Measurements from ENCODE around the gene ADPRM. TPM values are rescaled to one million over a fixed set of nuclear protein-coding genes. Genes with fewer than 3 reads are reported as not detected.

ADPRM gene
- polyA plus RNA-seq, 1 of the 3 experiments (the other 2 are of a cell fraction): 7.6 TPM

- H3F3A ChIP-seq (replicated peaks; ENCODE audit: insufficient read depth): no peaks in the 10 kb centered on the region
- CTCF ChIA-PET: interaction anchor here (0.8 to 5.0 kb wide), 6 partner anchors 9 to 93 kb away, joined by 3 to 21 read pairs (median 4); no protein-coding TSS in a partner anchor
- WGBS (ENCODE audit: low lambda C conversion rate): 10% methylated on average over 2 of the region's 2 CpGs
- H3K4me2 ChIP-seq: no peak overlapping the region
- H3K9ac ChIP-seq: no peak overlapping the region
- no peaks in the 10 kb centered on the region for H3K9me2 ChIP-seq
- POLR2A ChIA-PET: no interaction called here
- H3K9me3 ChIP-seq: no peaks in the 10 kb centered on the region
- no peaks in the 10 kb centered on the region for H3K27me3 ChIP-seq (ENCODE audit: insufficient read depth)
- no peak overlapping the region for H3K4me3 ChIP-seq (ENCODE audit: low read depth in 2 of 2, low read length in 1 of 2)
- DNase-seq: peak; percentile 65
- H4K20me1 ChIP-seq (ENCODE audit: insufficient read depth): no peaks in the 10 kb centered on the region
- H3K36me3 ChIP-seq (replicated peaks in 1 of 2; ENCODE audit: control insufficient read depth in 1 of 2, insufficient read depth in 2 of 2, low read length in 1 of 2): no peaks in the 10 kb centered on the region
- H3K27ac ChIP-seq (ENCODE audit: low read depth in 2 of 2, low read length in 1 of 2): no peak overlapping the region
- no peak overlapping the region for H2AFZ ChIP-seq (ENCODE audit: low read depth)
- TF ChIP-seq RAD21 (IDR thresholded peaks at IDR 0.05; ENCODE audit: low read length) (peak; percentile 44), TAF1 (IDR thresholded peaks at IDR 0.05; ENCODE audit: borderline replicate concordance, low read depth, low read length) (no peak), SMC3 (IDR thresholded peaks at IDR 0.05; ENCODE audit: low read depth, low read length) (peak; percentile 34; the same call in 1 of the 2 replicates), CTCF (IDR thresholded peaks at IDR 0.05) (peak; percentile 48), NRF1 (IDR thresholded peaks at IDR 0.05; ENCODE audit: low read depth, low read length) (no peak), JUND (IDR thresholded peaks at IDR 0.05) (no peak)
- no peaks in the 10 kb centered on the region for H3K79me2 ChIP-seq (ENCODE audit: insufficient read depth)
- H3K4me1 ChIP-seq (ENCODE audit: control insufficient read depth in 1 of 2, insufficient read depth in 2 of 2, low read depth in 1 of 2, low read length in 1 of 2): peaks cover 0 to 46% of the 10 kb centered on the region in 2 experiments; a peak in 1 of 4 replicates
Measured at GRCh38 chr17:10754109-10754508, 56.7 kb downstream of the ADPRM start.

GRCh38 chr17:10754861-10755591 lies 57.6 kb downstream of the ADPRM start:
- 74% methylated on average over 14 of the region's 14 CpGs for WGBS (ENCODE audit: low lambda C conversion rate)
- Histone ChIP-seq H3K27me3 (ENCODE audit: insufficient read depth) (no peaks in the 10 kb centered on the region), H3K36me3 (replicated peaks in 1 of 2; ENCODE audit: control insufficient read depth in 1 of 2, insufficient read depth in 2 of 2, low read length in 1 of 2) (no peaks in the 10 kb centered on the region), H3K4me1 (ENCODE audit: control insufficient read depth in 1 of 2, insufficient read depth in 2 of 2, low read depth in 1 of 2, low read length in 1 of 2) (peaks cover 0 to 37% of the 10 kb centered on the region in 2 experiments; a peak in 1 of 4 replicates), H2AFZ (ENCODE audit: low read depth) (no peak overlapping the region), H3F3A (replicated peaks; ENCODE audit: insufficient read depth) (no peaks in the 10 kb centered on the region), H3K9me2 (no peaks in the 10 kb centered on the region), H4K20me1 (ENCODE audit: insufficient read depth) (no peaks in the 10 kb centered on the region), H3K9ac (no peak overlapping the region), H3K79me2 (ENCODE audit: insufficient read depth) (no peaks in the 10 kb centered on the region), H3K4me3 (ENCODE audit: low read depth in 2 of 2, low read length in 1 of 2) (no peak overlapping the region), H3K27ac (ENCODE audit: low read depth in 2 of 2, low read length in 1 of 2) (no peak overlapping the region), H3K9me3 (no peaks in the 10 kb centered on the region), H3K4me2 (no peak overlapping the region)
- TF ChIP-seq NRF1 (IDR thresholded peaks at IDR 0.05; ENCODE audit: low read depth, low read length) (no peak), CHD2 (IDR thresholded peaks at IDR 0.05; ENCODE audit: low read length, partially characterized antibody) (no peak), RXRA (IDR thresholded peaks at IDR 0.05; ENCODE audit: borderline replicate concordance, low read depth) (no peak), MEF2A (IDR thresholded peaks at IDR 0.05; ENCODE audit: borderline replicate concordance, low read depth) (no peak), TEAD4 (IDR thresholded peaks at IDR 0.05; ENCODE audit: borderline replicate concordance, insufficient read depth) (no peak), RCOR1 (IDR thresholded peaks at IDR 0.05; ENCODE audit: low read length) (no peak)
- DNase-seq: no peak
- CTCF ChIA-PET: interaction anchor here (0.8 to 5.0 kb wide), 5 partner anchors 10 to 92 kb away, joined by 3 to 21 read pairs (median 4); no protein-coding TSS in a partner anchor
- POLR2A ChIA-PET: no interaction called here
